B cell (primary cell): ENCODE results near the gene LHFPL4. TPM values are rescaled to one million over a fixed set of nuclear protein-coding genes. Genes with fewer than 3 reads are reported as not detected.

Experiments
- ATAC-seq: fragments of 200-7000 bp; cut with Tn5 transposase; one replicate; pipeline ENCODE4 v1.10.0; 2021; ENCODE audit warnings: low read depth, mild to moderate bottlenecking, moderate number of reproducible peaks, moderate library complexity
- CTCF ChIA-PET: fragments of 350-600 bp; sonication (Branson Sonifier 250); formaldehyde crosslinking; loops from one replicate; lab custom pipeline; 2021; ENCODE audit warnings: antibody characterized with exemption, inconsistent platforms; lab: Charles Lee
- POLR2A ChIA-PET: fragments of 350-600 bp; sonication (Branson Sonifier 250); formaldehyde crosslinking; loops from one replicate; lab custom pipeline; 2021; ENCODE audit warnings: antibody characterized with exemption; lab: Charles Lee
- DNase-seq: peaks from one replicate; pipeline ENCODE4 v3.0.0; 2013
- H2AFZ ChIP-seq: 2 replicates; pipeline ENCODE4 v1.6.1; 2012; ENCODE audit warnings: mild to moderate bottlenecking, low read depth, low read length; ENCODE audit not compliant: insufficient read depth, poor library complexity, severe bottlenecking
- H3K27ac ChIP-seq, 2 donors: 1 replicate in 1 of 2; 2 replicates in 1 of 2; pipeline ENCODE4 v1.5.1; 2012 to 2013; ENCODE audit warnings: low read length in 2 of 2, mild to moderate bottlenecking in 2 of 2, moderate library complexity in 1 of 2
- H3K27me3 ChIP-seq, 4 experiments: fragments of 200-600 bp in 1 of 4; sonication (generic) in 1 of 4; replicated peaks in 1 of 4; 1 replicate in 2 of 4; 2 replicates in 2 of 4; pipeline versions ENCODE4 v1.6.1 to v1.7.0; 2013 to 2016; ENCODE audit warnings: low read length in 3 of 4, mild to moderate bottlenecking in 2 of 4, mixed read lengths in 1 of 4, moderate library complexity in 1 of 4; ENCODE audit not compliant: insufficient read depth in 4 of 4, control insufficient read depth in 3 of 4; ENCODE audit errors: control extremely low read depth in 1 of 4
- H3K36me3 ChIP-seq, 2 experiments: replicated peaks in 1 of 2; 1 replicate in 1 of 2; 2 replicates in 1 of 2; pipeline versions ENCODE4 v1.6.1 to v1.7.1; 2013; ENCODE audit warnings: low read length in 1 of 2; ENCODE audit not compliant: insufficient read depth in 2 of 2, control insufficient read depth in 1 of 2; ENCODE audit errors: control extremely low read depth in 1 of 2, extremely low read depth in 1 of 2
- H3K4me1 ChIP-seq, 2 donors: fragments of 200-600 bp in 1 of 2; sonication (generic) in 1 of 2; 1 replicate in 1 of 2; 2 replicates in 1 of 2; pipeline versions ENCODE4 v1.5.1 to v1.6.1; 2013 to 2017; ENCODE audit warnings: low read length in 2 of 2; ENCODE audit not compliant: control insufficient read depth in 2 of 2, insufficient read depth in 2 of 2
- H3K4me2 ChIP-seq: replicated peaks from 2 replicates; pipeline ENCODE3; 2012; ENCODE audit warnings: mild to moderate bottlenecking, low read depth, low read length; ENCODE audit not compliant: poor library complexity, severe bottlenecking
- H3K4me3 ChIP-seq, 5 experiments: fragments of 200-600 bp in 1 of 5; sonication (generic) in 1 of 5; 1 replicate in 3 of 5; 2 replicates in 2 of 5; pipeline versions ENCODE4 v1.5.1 to v1.7.0; 2011 to 2016; ENCODE audit warnings: low read length in 4 of 5, mild to moderate bottlenecking in 4 of 5, low read depth in 2 of 5, control low read depth in 1 of 5, moderate library complexity in 1 of 5; ENCODE audit not compliant: insufficient read depth in 1 of 5; ENCODE audit errors: control extremely low read depth in 1 of 5, extremely low read depth in 1 of 5
- H3K79me2 ChIP-seq: fragments of 200-600 bp; sonication (generic); one replicate; pipeline ENCODE4 v1.6.0; 2016; ENCODE audit warnings: low read length; ENCODE audit not compliant: control insufficient read depth, insufficient read depth
- H3K9ac ChIP-seq: fragments of 200-600 bp; sonication (generic); 2 replicates; pipeline ENCODE4 v1.6.1; 2017; ENCODE audit warnings: mild to moderate bottlenecking, low read length, moderate library complexity
- H3K9me3 ChIP-seq, 3 donors: one replicate each; pipeline versions ENCODE4 v1.6.1 to v1.7.1; 2013; ENCODE audit warnings: low read length in 2 of 3; ENCODE audit not compliant: control insufficient read depth in 2 of 3, insufficient read depth in 1 of 3; ENCODE audit errors: control extremely low read depth in 1 of 3
- H4K20me1 ChIP-seq: 2 replicates; pipeline ENCODE4 v1.6.0; 2012; ENCODE audit warnings: mild to moderate bottlenecking, low read length; ENCODE audit not compliant: insufficient read depth, control insufficient read depth, poor library complexity, severe bottlenecking
- H3K27ac Mint-ChIP-seq: one replicate; pipeline ENCODE4 v1.8.0; 2021; ENCODE audit warnings: mixed read lengths
- H3K27me3 Mint-ChIP-seq: one replicate; pipeline ENCODE4 v1.8.0; 2021; ENCODE audit warnings: mixed read lengths
- H3K4me1 Mint-ChIP-seq: one replicate; pipeline ENCODE4 v1.8.0; 2021; ENCODE audit warnings: mixed read lengths
- H3K4me3 Mint-ChIP-seq: one replicate; pipeline ENCODE4 v1.8.0; 2021; ENCODE audit warnings: mixed read lengths
- H3K9me3 Mint-ChIP-seq: one replicate; pipeline ENCODE4 v1.8.0; 2022; ENCODE audit warnings: mixed read lengths; ENCODE audit not compliant: insufficient read depth
- CTCF ChIP-seq: fragments of 200-600 bp; IDR thresholded peaks from one replicate; pipeline ENCODE4 v1.8.0; 2022; ENCODE audit warnings: antibody characterized with exemption, mild to moderate bottlenecking
- EZH2 ChIP-seq: IDR thresholded peaks from 2 replicates; pipeline ENCODE4 v1.6.1; 2012; ENCODE audit warnings: borderline replicate concordance, low read depth, mild to moderate bottlenecking, moderate library complexity, low read length; ENCODE audit not compliant: insufficient read depth, poor library complexity, severe bottlenecking
- WGBS: methylation state at CpG from one replicate; pipeline ENCODE4 v1.1.5; 2013; ENCODE audit warnings: missing lambda C conversion rate; ENCODE audit not compliant: insufficient coverage; 5-methylcytosine and 5-hydroxymethylcytosine counted together
- intact Hi-C: fragments of 100-400 bp; cut with micrococcal nuclease; formaldehyde crosslinking; loops from one replicate; pipeline ENCODE4 v1.10.0; 2022
- polyA plus RNA-seq: library from polyadenylated mRNA; depleted of rRNA; stranded (reverse); fragments of >200 nt; gene quantifications from 2 replicates; pipeline ENCODE4 v1.2.3, GENCODE V29; 2012
- total RNA-seq, 2 donors: library from RNA; stranded (reverse); fragments of 120-200 nt in 1 of 2; gene quantifications; 1 replicate in 1 of 2; 2 replicates in 1 of 2; pipeline versions ENCODE4 v1.2.3 to v1.2.4, GENCODE V29; 2013 to 2022

The LHFPL4 gene
- total and polyA plus RNA-seq, 2 donors (not counting 1 experiment from before 2014, with no cell fraction given): not detected

- no peak for DNase-seq
- Mint-ChIP-seq H3K4me1 (no peaks in the 10 kb centered on the region), H3K9me3 (no peaks in the 10 kb centered on the region), H3K27me3 (no peaks in the 10 kb centered on the region), H3K4me3 (no peak overlapping the region), H3K27ac (no peak overlapping the region)
- ChIA-PET POLR2A (no interaction called here), CTCF (no interaction called here)
- Histone ChIP-seq H3K27me3 (no peaks in the 10 kb centered on the region), H3K4me1 (no peaks in the 10 kb centered on the region), H3K9ac (no peak overlapping the region), H2AFZ (no peak overlapping the region), H3K9me3 (peaks cover 0 to 7% (median 0%) of the 10 kb centered on the region in 3 donors), H3K79me2 (no peaks in the 10 kb centered on the region), H4K20me1 (no peaks in the 10 kb centered on the region), H3K4me2 (no peak overlapping the region), H3K4me3 (no peak overlapping the region), H3K36me3 (no peaks in the 10 kb centered on the region), H3K27ac (no peak overlapping the region)
- WGBS: 100% methylated on average over 1 of the region's 2 CpGs
- no peak for TF ChIP-seq EZH2
- no peak for TF ChIP-seq CTCF
- no peak for ATAC-seq
- intact Hi-C loops: no loop called here
Observed at GRCh38 chr3:9581742-9582141, 28.1 kb upstream of the LHFPL4 start.

- Histone ChIP-seq H4K20me1 (no peaks in the 10 kb centered on the region), H3K4me1 (no peaks in the 10 kb centered on the region), H3K27me3 (peaks cover 0 to 10% (median 2%) of the 10 kb centered on the region in 4 experiments), H3K36me3 (no peaks in the 10 kb centered on the region), H3K9me3 (peaks cover 0 to 16% (median 4%) of the 10 kb centered on the region in 3 donors), H3K9ac (no peak overlapping the region), H3K27ac (no peak overlapping the region), H3K79me2 (no peaks in the 10 kb centered on the region), H3K4me3 (no peak overlapping the region), H2AFZ (no peak overlapping the region), H3K4me2 (no peak overlapping the region)
- POLR2A ChIA-PET: no interaction called here
- intact Hi-C loops: no loop called here
- peaks cover 21% of the 10 kb centered on the region for H3K27me3 Mint-ChIP-seq
- DNase-seq (no peak), ATAC-seq (no peak)
- no peak overlapping the region for H3K27ac Mint-ChIP-seq
- peaks cover 5% of the 10 kb centered on the region for H3K9me3 Mint-ChIP-seq
- H3K4me3 Mint-ChIP-seq: no peak overlapping the region
- no peak for TF ChIP-seq CTCF
- TF ChIP-seq EZH2: no peak
- 100% methylated on average over 1 of the region's 1 CpG for WGBS
- CTCF ChIA-PET: no interaction called here
- no peaks in the 10 kb centered on the region for H3K4me1 Mint-ChIP-seq
Observed at GRCh38 chr3:9569054-9569453, 15.4 kb upstream of the LHFPL4 start.
